OCI-LY1 (cell line): ENCODE measurements around the gene PTH1R.
A peak's percentile ranks its signal among the peaks of the same experiment; 100 is the strongest.

Experiments
- H2AFZ ChIP-seq: fragments of 200-600 bp; sonication (generic), shearing (Covaris generic); 2 replicates; pipeline ENCODE4 v1.6.0; 2014; ENCODE audit warnings: antibody characterized with exemption, mild to moderate bottlenecking, low read length
- H3F3A ChIP-seq: fragments of 200-600 bp; sonication (generic), shearing (Covaris generic); 2 replicates; pipeline ENCODE4 v1.6.0; 2014; ENCODE audit warnings: mild to moderate bottlenecking, antibody characterized with exemption, low read length, moderate library complexity; ENCODE audit not compliant: insufficient read depth
- H3K27ac ChIP-seq: fragments of 200-600 bp; sonication (generic); 2 replicates; pipeline ENCODE4 v1.5.1; 2014; ENCODE audit warnings: low read length, mixed run types, mild to moderate bottlenecking, low read depth; ENCODE audit not compliant: poor library complexity, severe bottlenecking
- H3K27me3 ChIP-seq: fragments of 200-600 bp; sonication (generic); 2 replicates; pipeline ENCODE4 v1.6.0; 2014; ENCODE audit warnings: antibody characterized with exemption, mild to moderate bottlenecking, low read length, moderate library complexity; ENCODE audit not compliant: insufficient read depth
- H3K36me3 ChIP-seq: fragments of 200-600 bp; sonication (generic); 2 replicates; pipeline ENCODE4 v1.6.1; 2014; ENCODE audit warnings: mild to moderate bottlenecking, antibody characterized with exemption, low read length, moderate library complexity, mixed read lengths; ENCODE audit not compliant: insufficient read depth
- H3K4me1 ChIP-seq: fragments of 200-600 bp; sonication (generic); 2 replicates; pipeline ENCODE4 v1.5.1; 2014; ENCODE audit warnings: mild to moderate bottlenecking, low read length, moderate library complexity; ENCODE audit not compliant: insufficient read depth, severe bottlenecking
- H3K4me2 ChIP-seq: fragments of 200-600 bp; sonication (generic), shearing (Covaris generic); 2 replicates; pipeline ENCODE4 v1.6.1; 2014; ENCODE audit warnings: low read length
- H3K4me3 ChIP-seq: fragments of 200-600 bp; sonication (generic); 2 replicates; pipeline ENCODE4 v1.5.1; 2014; ENCODE audit warnings: low read length, low read depth, mild to moderate bottlenecking, mixed read lengths; ENCODE audit not compliant: poor library complexity, severe bottlenecking
- H3K79me2 ChIP-seq: fragments of 200-600 bp; shearing (Covaris generic); 2 replicates; pipeline ENCODE4 v1.6.1; 2016; ENCODE audit warnings: mixed run types, low read length, mixed read lengths; ENCODE audit not compliant: insufficient read depth
- H3K9ac ChIP-seq: fragments of 200-600 bp; sonication (generic), shearing (Covaris generic); 2 replicates; pipeline ENCODE4 v1.6.1; 2014; ENCODE audit warnings: mild to moderate bottlenecking, low read length, mixed read lengths
- H3K9me2 ChIP-seq: fragments of 200-600 bp; sonication (generic), shearing (Covaris generic); 2 replicates; pipeline ENCODE4 v1.6.1; 2014; ENCODE audit warnings: low read depth, mild to moderate bottlenecking, low read length, mixed read lengths
- H3K9me3 ChIP-seq: fragments of 200-600 bp; shearing (Covaris generic); 2 replicates; pipeline ENCODE4 v1.6.1; 2014; ENCODE audit warnings: low read length, mixed read lengths
- H4K20me1 ChIP-seq: fragments of 200-600 bp; sonication (generic), shearing (Covaris generic); 2 replicates; pipeline ENCODE4 v1.6.0; 2016; ENCODE audit warnings: mild to moderate bottlenecking, low read length; ENCODE audit not compliant: insufficient read depth
- EZH2 ChIP-seq: fragments of 200-600 bp; sonication (generic), shearing (Covaris generic); IDR thresholded peaks from 2 replicates; pipeline ENCODE4 v1.8.0; 2017; ENCODE audit warnings: borderline replicate concordance, mixed run types, mild to moderate bottlenecking, antibody characterized with exemption, low read length, moderate library complexity, mixed read lengths
- TF ChIP-seq, protein P1 (sequence below): fragments of 200-600 bp; sonication (generic), shearing (Covaris generic); IDR thresholded peaks from 2 replicates; pipeline ENCODE4 v1.5.1; 2017; ENCODE audit warnings: mild to moderate bottlenecking, antibody characterized with exemption, low read length, moderate library complexity, mixed read lengths

The PTH1R gene

DNA sequence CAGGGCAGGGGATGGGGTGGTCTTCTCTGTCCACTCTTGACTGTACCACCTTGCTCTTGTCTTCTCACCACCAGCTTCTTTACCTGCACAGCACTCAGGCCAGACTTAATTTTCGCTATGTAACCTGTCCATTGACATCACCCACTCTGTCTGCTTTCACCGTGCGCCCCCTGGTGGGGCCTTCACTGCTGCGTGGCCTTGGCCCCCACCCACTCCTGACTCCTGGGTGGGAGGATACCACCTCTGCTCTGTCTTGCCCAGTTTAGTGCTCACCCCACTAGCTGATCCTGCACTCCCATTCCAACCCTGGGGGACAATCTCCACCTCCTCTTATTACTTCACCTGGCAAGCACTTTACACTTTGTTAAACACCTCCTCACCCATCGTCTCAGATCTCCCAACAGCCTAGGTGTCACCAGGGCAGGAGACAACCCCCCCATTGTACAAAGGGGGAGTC is 17.7 kb downstream of the PTH1R start:
- TF ChIP-seq, protein P1, sequence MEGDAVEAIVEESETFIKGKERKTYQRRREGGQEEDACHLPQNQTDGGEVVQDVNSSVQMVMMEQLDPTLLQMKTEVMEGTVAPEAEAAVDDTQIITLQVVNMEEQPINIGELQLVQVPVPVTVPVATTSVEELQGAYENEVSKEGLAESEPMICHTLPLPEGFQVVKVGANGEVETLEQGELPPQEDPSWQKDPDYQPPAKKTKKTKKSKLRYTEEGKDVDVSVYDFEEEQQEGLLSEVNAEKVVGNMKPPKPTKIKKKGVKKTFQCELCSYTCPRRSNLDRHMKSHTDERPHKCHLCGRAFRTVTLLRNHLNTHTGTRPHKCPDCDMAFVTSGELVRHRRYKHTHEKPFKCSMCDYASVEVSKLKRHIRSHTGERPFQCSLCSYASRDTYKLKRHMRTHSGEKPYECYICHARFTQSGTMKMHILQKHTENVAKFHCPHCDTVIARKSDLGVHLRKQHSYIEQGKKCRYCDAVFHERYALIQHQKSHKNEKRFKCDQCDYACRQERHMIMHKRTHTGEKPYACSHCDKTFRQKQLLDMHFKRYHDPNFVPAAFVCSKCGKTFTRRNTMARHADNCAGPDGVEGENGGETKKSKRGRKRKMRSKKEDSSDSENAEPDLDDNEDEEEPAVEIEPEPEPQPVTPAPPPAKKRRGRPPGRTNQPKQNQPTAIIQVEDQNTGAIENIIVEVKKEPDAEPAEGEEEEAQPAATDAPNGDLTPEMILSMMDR, result peak; percentile 97
- TF ChIP-seq EZH2, result no peak
- no peaks in the 10 kb centered on the region for H4K20me1 ChIP-seq

DNA sequence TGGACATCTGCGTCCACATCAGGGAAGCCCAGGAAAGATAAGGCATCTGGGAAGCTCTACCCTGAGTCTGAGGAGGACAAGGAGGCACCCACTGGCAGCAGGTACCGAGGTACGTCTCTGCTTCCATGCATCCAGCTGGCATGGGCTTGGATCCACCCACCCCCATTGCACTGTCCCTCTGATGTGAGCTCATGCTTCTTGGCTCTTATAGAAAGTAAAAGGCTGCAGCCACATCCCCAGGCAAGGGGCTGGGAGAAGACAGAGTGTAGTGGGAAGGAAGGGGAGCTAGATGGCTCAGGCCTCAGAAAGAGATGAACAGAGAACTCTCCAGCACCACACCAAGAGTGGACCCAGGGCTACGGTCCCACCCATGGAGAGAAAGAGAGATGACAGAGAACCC is 18.2 kb downstream of the PTH1R start:
- peaks cover 6% of the 10 kb centered on the region; the same call in 1 of the 2 replicates for H3K27me3 ChIP-seq
- H3K4me1 ChIP-seq, result no peaks in the 10 kb centered on the region
- H3F3A ChIP-seq, result no peaks in the 10 kb centered on the region
- no peak overlapping the region for H3K9ac ChIP-seq
- no peak overlapping the region for H3K4me2 ChIP-seq
- H3K79me2 ChIP-seq, result no peaks in the 10 kb centered on the region
- H3K27ac ChIP-seq, result no peak overlapping the region
- no peak overlapping the region for H2AFZ ChIP-seq
- H3K9me2 ChIP-seq, result no peaks in the 10 kb centered on the region
- no peak overlapping the region for H3K4me3 ChIP-seq
- TF ChIP-seq, protein P1, result no peak
- no peak for TF ChIP-seq EZH2
- no peaks in the 10 kb centered on the region for H3K9me3 ChIP-seq
- no peaks in the 10 kb centered on the region for H4K20me1 ChIP-seq
- no peaks in the 10 kb centered on the region for H3K36me3 ChIP-seq

More for the DNA sequence above, 17.7 kb downstream of the PTH1R start:
- Histone ChIP-seq H3K36me3 (no peaks in the 10 kb centered on the region), H3K27ac (no peak overlapping the region), H3K4me3 (no peak overlapping the region), H3K4me1 (no peaks in the 10 kb centered on the region), H3K9ac (no peak overlapping the region), H3K4me2 (no peak overlapping the region), H3K9me2 (no peaks in the 10 kb centered on the region), H3K27me3 (peaks cover 6% of the 10 kb centered on the region; the same call in 1 of the 2 replicates), H3K79me2 (no peaks in the 10 kb centered on the region), H2AFZ (no peak overlapping the region), H3K9me3 (no peaks in the 10 kb centered on the region), H3F3A (no peaks in the 10 kb centered on the region)

DNA sequence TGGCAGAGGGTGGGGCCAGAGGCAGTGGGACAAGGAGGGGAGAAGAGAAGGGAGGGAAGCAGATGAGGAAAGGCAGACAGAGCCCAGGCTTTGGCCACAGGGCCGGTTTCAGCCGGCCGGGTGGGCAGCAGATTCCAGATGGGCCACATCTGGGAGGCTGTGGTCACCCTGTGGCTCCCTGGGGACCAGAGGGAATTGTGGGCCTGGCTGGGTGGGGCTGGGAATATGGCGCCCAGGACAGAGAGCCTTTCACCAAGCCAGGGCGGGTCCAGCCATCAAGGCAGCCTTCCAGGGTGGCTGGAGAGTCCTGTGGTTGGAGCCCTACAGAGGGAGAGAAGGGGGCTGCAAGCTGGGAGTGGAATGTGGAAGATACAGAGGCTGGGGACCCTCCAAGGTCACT is 18.9 kb downstream of the PTH1R start:
- Histone ChIP-seq H3K79me2 (no peaks in the 10 kb centered on the region), H3F3A (no peaks in the 10 kb centered on the region), H3K27me3 (0 out of 2 replicates have a peak, but pooled peaks cover 4% of the 10 kb centered on the region), H3K27ac (no peak overlapping the region), H3K9me3 (no peaks in the 10 kb centered on the region), H3K4me1 (no peaks in the 10 kb centered on the region), H3K4me3 (no peak overlapping the region), H3K9ac (no peak overlapping the region), H3K9me2 (no peaks in the 10 kb centered on the region), H3K4me2 (no peak overlapping the region), H3K36me3 (no peaks in the 10 kb centered on the region), H2AFZ (no peak overlapping the region), H4K20me1 (no peaks in the 10 kb centered on the region)
- TF ChIP-seq, protein P1, result no peak
- TF ChIP-seq EZH2, result no peak
